ENCODE data around the gene PRIM2. TPM values are rescaled to one million over a fixed set of nuclear protein-coding genes. Genes with fewer than 3 reads are reported as not detected.
"Not testable (repeated sequence)": the region's sequence is repeated elsewhere in the genome, so short reads cannot be mapped to it uniquely, and the experiment has no call there.

Gene PRIM2
- total RNA-seq, 1 donor from 2014 or later, result 9.6 TPM

- DNase-seq (ENCODE audit: low spot score), result no peak
- intact Hi-C loops (cut with DNase I), result no loop called here
- ATAC-seq, result peak; percentile 32
These were observed 115.7 kb downstream of the PRIM2 start for GRCh38 chr6:57432919-57433684.

DNA sequence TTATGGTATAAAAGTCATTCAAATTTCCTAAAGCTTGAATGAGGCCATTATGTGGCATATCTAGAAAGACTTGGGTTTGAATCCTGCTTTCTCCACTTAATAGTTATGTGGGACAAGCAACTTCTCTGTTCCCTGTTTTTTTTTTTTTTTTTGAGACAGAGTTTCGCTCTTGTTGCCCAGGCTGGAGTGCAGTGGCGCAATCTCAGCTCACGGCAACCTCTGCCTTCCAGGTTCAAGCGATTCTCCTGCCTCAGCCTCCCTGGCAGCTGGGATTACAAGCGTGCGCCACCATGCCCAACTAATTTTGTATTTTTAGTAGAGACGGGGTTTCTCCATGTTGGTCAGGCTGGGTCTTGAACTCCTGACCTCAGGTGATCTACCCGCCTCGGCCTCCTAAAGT is 116.4 kb downstream of the PRIM2 start:
- DNase-seq (ENCODE audit: low spot score); ATAC-seq; intact Hi-C loops (cut with DNase I): not testable (repeated sequence)

GRCh38 chr6:57434944-57435343 is 117.5 kb downstream of the PRIM2 start:
- intact Hi-C loops (cut with DNase I), result no loop called here
- DNase-seq (ENCODE audit: low spot score) (no peak), ATAC-seq (no peak)

GRCh38 chr6:57435475-57436160 is 118.2 kb downstream of the PRIM2 start:
- ATAC-seq (no peak), DNase-seq (ENCODE audit: low spot score) (no peak)
- intact Hi-C loops (cut with DNase I), result no loop called here

GRCh38 chr6:57440735-57441134 is 123.3 kb downstream of the PRIM2 start:
- DNase-seq (ENCODE audit: low spot score); intact Hi-C loops (cut with DNase I); ATAC-seq: not testable (repeated sequence)

DNA sequence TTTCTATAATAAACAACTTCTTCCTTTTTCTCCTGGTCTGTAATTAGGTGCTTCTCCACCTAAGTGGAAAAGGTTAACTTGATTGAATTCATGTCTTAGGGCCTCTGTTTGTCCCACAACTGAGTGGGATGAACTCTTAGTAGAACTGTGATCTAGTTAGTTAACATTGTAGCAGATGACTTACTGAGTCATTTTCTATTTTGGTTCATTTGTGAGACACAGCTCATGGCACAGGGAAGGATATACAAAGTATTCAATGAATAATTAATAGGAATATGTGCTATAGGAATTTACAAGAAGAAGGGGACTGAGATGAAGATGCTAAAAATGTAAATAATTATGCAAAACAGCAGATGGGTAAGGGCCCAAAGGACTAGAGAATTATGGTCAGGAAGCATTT is 124.7 kb downstream of the PRIM2 start:
- not testable (repeated sequence) for ATAC-seq

GRCh38 chr6:57443181-57443580 is 125.8 kb downstream of the PRIM2 start:
- intact Hi-C loops (cut with DNase I), result not testable (repeated sequence)

More for the DNA sequence above, 124.7 kb downstream of the PRIM2 start:
- DNase-seq (ENCODE audit: low spot score); intact Hi-C loops (cut with DNase I): not testable (repeated sequence)

DNA sequence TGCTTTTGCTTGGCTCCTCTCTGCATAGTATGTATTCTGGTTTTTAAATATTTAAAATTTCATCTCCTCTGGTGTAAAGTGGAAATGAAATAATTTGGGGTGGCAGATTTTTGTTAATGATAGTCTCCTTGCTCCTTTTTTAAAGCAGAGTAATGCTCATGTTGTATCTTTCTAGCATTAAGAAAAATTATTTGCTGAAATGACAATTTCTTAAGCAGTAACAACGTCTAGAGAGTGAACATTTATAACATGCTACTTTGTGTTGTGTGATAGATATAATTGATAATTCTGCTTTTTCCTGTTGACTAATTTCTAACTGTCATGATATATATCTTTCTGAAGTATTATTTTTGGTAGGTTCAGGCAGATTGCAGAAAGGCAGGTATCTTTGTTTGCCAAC is 127.4 kb downstream of the PRIM2 start:
- DNase-seq (ENCODE audit: low spot score); intact Hi-C loops (cut with DNase I); ATAC-seq: not testable (repeated sequence)

More at GRCh38 chr6:57443181-57443580, 125.8 kb downstream of the PRIM2 start:
- DNase-seq (ENCODE audit: low spot score); ATAC-seq: not testable (repeated sequence)

- intact Hi-C loops (cut with DNase I); ATAC-seq; DNase-seq (ENCODE audit: low spot score): not testable (repeated sequence)
These were observed 127.9 kb downstream of the PRIM2 start for GRCh38 chr6:57445379-57445778.

- peak; percentile 36 for ATAC-seq
- intact Hi-C loops (cut with DNase I); DNase-seq (ENCODE audit: low spot score): not testable (repeated sequence)
These were observed 128.5 kb downstream of the PRIM2 start for GRCh38 chr6:57445790-57446468.

- intact Hi-C loops (cut with DNase I); DNase-seq (ENCODE audit: low spot score); ATAC-seq: not testable (repeated sequence)
These were observed 132.2 kb downstream of the PRIM2 start for GRCh38 chr6:57449496-57450066.

- DNase-seq (ENCODE audit: low spot score); ATAC-seq; intact Hi-C loops (cut with DNase I): not testable (repeated sequence)
These were observed 142.4 kb downstream of the PRIM2 start for GRCh38 chr6:57459781-57460180.

GRCh38 chr6:57461022-57461421 is 143.6 kb downstream of the PRIM2 start:
- DNase-seq (ENCODE audit: low spot score); intact Hi-C loops (cut with DNase I); ATAC-seq: not testable (repeated sequence)

DNA sequence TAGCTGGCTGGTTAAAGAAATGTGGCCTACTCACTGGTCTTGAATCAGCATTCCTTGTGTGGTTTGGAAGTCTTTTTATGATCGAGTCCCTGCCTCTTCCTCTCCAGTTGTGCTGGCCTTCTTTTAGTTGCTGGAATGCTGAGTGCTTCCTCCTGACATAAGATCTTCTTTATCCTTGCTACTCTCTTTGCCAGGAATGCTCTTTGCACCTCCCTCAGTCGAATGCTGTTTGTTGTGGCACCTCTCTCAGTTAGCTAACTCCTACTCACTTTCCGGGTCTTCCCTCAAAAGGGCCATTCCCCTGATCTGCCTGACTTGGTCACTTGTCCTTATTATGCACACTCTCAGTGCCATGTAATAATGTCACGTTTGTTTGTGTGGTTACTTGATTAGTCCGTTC is 146.4 kb downstream of the PRIM2 start:
- intact Hi-C loops (cut with DNase I); ATAC-seq; DNase-seq (ENCODE audit: low spot score): not testable (repeated sequence)

DNA sequence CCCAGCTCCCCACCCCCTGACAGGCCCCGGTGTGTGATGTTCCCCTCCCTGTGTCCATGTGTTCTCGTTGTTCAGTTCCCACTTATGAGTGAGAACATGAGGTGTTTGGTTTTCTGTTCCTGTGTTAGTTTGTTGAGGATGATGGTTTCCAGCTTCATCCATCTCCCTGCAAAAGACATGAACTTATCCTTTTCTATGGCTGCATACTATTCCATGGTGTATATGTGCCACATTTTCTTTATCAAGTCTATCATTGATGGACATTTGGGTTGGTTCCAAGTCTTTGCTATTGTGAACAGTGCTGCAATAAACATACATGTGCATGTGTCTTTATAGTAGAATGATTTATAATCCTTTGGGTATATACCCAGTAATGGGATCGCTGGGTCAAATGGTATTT is 148.5 kb downstream of the PRIM2 start:
- ATAC-seq; intact Hi-C loops (cut with DNase I); DNase-seq (ENCODE audit: low spot score): not testable (repeated sequence)

DNA sequence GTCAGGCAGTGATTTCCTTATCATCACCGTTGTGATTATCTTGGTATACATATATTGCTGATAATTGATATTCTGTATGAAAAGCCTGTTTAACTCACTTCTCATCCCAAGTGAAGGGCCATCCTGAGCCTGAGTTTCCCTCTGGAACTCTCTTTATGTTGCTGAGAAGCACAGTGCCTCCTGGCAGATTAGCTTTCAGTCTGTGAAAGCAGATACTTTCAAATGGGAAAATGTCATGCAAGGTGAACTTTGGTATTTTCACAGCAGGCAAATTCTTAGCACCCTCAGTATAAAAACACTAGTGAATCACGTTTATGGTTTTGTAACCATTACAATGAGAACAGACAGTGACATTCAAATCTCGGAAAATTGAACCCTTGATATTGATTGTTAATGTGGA is 151.6 kb downstream of the PRIM2 start:
- intact Hi-C loops (cut with DNase I), result no loop called here
- ATAC-seq, result no peak
- DNase-seq (ENCODE audit: low spot score), result no peak

- ATAC-seq; intact Hi-C loops (cut with DNase I); DNase-seq (ENCODE audit: low spot score): not testable (repeated sequence)
These were observed 152.7 kb downstream of the PRIM2 start for GRCh38 chr6:57470148-57470547.

GRCh38 chr6:57471314-57471864 is 154.0 kb downstream of the PRIM2 start:
- ATAC-seq; DNase-seq (ENCODE audit: low spot score); intact Hi-C loops (cut with DNase I): not testable (repeated sequence)

Measured in sciatic nerve (tissue), 2 donors.